Stimulated activated naive CD8-positive, alpha-beta T cell treated with anti-CD3 and anti-CD28 coated beads, Interleukin-15, Interleukin-2, amounts not matched to agents 100 U/mL and 50 U/mL, for 24 hours (primary cell): ENCODE results near the gene ZC3H12C.

ENCODE experiments used
- ATAC-seq: fragments of 150-1000 bp; cut with Tn5 transposase; one replicate; pipeline ENCODE4 v1.10.0; 2021
- DNase-seq: peaks from one replicate; pipeline ENCODE4 v3.0.0; 2021

The ZC3H12C gene

DNA sequence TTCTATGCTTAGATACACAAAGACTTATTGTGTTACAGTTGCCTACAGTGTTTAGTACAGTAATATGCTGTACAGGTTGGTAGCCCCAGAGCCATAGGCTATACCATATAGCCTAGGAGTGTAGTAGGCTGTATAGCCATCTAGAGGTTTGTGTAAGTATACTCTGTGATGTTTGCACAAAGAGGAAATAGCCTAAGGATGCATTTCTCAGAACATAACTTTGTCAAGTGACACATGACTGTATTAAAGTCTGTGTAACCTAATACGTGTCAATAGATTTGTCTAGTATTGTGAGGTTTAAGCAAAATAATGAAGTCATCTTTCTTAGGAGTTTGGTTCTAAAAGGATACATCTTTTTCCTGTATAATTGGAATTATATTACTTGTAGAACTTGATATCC is 5.5 kb downstream of the ZC3H12C start:
- ATAC-seq (no peak), DNase-seq (no peak)

DNA sequence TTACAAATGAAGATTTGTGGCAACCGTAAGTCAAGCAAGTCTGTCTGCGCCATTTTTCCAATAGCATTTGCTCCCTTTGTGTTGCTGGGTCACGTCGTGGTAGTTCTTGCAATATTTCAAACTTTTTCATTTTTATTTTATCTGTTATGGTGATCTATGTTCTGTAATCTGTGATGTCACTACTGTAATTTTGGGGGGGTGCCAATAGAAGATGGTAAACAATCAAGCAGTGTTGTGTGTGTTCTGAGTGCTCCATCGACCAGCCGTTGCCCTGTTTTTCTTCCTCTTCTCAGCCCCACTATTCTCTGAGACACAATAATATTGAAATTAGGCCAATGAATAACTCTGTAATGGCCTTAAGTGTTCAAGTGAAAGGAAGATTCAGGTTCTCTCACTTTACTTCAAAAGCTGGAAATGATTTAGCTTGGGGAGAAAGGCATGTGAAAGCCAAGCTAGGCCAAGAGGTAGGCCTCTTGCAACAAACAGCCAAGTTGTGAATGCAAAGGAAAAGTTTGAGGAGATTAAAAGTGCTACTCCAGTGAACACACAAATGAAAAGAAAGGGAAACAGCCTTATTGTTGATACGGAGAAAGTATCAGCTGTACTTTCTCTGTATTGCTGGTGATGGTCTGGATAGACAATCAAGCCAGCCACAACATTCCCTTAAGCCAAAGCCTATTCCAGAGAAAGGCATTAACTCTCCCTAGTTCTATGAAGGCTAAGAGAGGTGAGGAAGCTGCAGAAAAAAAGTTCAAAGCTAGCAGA is 7.5 kb downstream of the ZC3H12C start:
- no peak for DNase-seq
- ATAC-seq, result no peak

DNA sequence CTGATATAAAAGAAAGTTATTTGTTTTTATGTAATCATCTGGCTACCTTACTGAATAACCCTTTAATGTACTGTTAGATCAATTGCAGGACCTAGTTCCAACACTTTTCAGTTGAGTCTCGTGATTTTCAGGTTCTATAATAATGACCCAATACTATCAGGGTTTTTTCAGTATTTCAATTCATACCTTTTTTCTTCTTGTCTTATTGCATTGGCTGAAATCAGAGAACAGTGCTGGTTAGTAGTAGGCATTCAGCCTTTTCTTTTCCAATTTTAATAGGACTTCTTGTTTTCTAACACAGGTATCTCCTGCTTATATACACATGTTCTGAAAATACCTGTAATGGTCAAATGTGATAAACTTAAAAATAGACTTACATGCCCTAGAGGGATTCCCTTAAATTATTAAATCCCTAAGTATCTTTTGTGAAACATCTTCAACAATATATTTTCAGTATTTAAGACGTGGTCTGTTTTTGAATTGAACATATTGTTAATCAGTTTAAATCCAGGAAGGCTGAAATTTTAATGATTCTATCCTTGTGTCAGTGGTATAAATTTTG is 13.6 kb downstream of the ZC3H12C start:
- ATAC-seq, result no peak
- no peak for DNase-seq

GRCh38 chr11:110110854-110111253 is 17.7 kb downstream of the ZC3H12C start:
- ATAC-seq, result no peak

GRCh38 chr11:110112457-110112856 is 19.3 kb downstream of the ZC3H12C start:
- ATAC-seq (no peak), DNase-seq (no peak)

More at GRCh38 chr11:110110854-110111253, 17.7 kb downstream of the ZC3H12C start:
- no peak for DNase-seq

DNA sequence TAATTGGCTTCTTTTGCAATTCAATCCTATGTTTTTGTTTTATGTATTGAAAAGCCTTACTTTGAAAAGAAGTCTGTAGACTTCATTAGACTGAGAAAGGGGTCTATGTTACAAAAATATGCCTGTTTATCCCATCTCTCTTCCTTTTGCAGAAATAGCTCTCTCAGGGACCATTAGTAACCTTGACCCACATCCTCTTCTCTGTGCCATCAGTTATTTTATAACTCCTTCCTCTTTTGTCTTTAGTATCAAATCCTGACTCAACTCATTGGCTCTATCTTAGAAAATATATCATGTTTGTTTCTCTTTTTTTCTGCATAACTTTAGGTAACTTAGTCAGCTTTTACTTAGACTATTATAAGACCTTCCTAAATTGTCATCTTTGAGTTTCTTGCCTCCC is 20.3 kb downstream of the ZC3H12C start:
- DNase-seq, result no peak
- ATAC-seq, result no peak

DNA sequence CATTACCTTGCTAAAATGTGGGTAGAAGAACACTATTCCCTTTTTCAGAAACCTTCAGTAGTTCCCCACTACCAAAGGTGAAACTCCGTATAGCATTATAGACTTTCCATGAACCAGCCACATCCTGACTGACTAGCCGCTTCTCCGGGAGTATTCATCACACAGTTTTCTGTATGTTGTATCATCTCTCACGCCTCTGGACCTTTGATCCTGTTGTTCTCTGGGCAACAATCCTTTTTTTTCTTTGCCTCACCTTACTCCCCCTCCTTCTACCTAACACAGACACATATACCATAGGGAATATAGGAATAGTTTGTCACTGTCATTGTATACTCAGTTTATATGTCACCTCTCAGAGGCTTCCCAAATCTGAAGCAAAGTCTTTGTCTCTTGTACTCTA is 20.8 kb downstream of the ZC3H12C start:
- ATAC-seq (no peak), DNase-seq (no peak)

GRCh38 chr11:110119317-110119716 is 26.1 kb downstream of the ZC3H12C start:
- DNase-seq (no peak), ATAC-seq (no peak)

GRCh38 chr11:110121204-110121603 is 28.0 kb downstream of the ZC3H12C start:
- no peak for DNase-seq
- ATAC-seq, result no peak

GRCh38 chr11:110123003-110123402 is 29.8 kb downstream of the ZC3H12C start:
- DNase-seq (no peak), ATAC-seq (no peak)

- ATAC-seq, result no peak
Measured at GRCh38 chr11:110124605-110125004, 31.4 kb downstream of the ZC3H12C start.

DNA sequence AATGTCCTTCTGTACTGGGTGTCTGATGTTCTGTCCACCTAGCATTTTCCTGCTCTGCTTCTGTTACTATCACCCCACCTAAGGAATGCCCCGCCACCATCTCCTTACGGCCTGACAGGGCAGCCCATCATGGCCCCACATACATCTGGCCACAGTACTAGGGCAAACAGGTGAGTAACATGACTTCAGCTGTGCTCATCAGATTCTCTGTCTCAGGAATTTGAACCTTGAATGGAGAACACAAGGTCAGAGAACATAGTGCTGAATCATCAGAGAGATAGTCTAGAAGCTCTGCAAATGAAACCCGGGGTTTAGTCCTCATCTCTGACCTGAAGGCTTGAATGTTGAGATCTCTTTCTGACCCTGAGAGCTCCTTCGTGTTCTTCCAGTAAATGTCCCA is 32.4 kb downstream of the ZC3H12C start:
- DNase-seq (no peak), ATAC-seq (no peak)

More at GRCh38 chr11:110124605-110125004, 31.4 kb downstream of the ZC3H12C start:
- DNase-seq, result no peak

GRCh38 chr11:110126936-110127335 is 33.7 kb downstream of the ZC3H12C start:
- ATAC-seq (no peak), DNase-seq (no peak)

- ATAC-seq (no peak), DNase-seq (no peak)
Measured at GRCh38 chr11:110128161-110128560, 35.0 kb downstream of the ZC3H12C start.

GRCh38 chr11:110130642-110131238 is 37.5 kb downstream of the ZC3H12C start:
- ATAC-seq (no peak), DNase-seq (no peak)

- ATAC-seq (no peak), DNase-seq (no peak)
Measured at GRCh38 chr11:110131386-110132123, 38.4 kb downstream of the ZC3H12C start.

GRCh38 chr11:110133160-110133559 is 40.0 kb downstream of the ZC3H12C start:
- DNase-seq (no peak), ATAC-seq (no peak)

DNA sequence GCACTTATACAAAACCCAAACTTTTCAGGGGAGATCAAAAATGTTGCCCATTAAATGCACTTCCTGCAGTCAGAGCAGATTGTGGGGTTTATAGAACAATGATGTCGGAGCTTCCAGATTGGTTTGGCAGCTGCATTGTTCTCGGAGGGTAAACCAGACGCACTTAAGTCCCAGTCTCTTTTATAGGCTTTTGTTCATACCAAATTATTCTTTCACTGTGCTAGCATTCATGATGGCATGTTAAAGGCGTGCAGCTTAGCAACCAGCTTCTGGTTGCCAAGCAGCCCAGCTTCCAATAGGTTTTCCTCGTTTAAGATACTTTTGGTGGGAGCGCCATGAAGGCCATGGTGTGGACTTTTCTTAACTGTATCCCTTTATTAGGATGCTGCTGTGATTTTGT is 40.9 kb downstream of the ZC3H12C start:
- no peak for DNase-seq
- ATAC-seq, result no peak

GRCh38 chr11:110141812-110142211 is 48.6 kb downstream of the ZC3H12C start:
- ATAC-seq (no peak), DNase-seq (no peak)

DNA sequence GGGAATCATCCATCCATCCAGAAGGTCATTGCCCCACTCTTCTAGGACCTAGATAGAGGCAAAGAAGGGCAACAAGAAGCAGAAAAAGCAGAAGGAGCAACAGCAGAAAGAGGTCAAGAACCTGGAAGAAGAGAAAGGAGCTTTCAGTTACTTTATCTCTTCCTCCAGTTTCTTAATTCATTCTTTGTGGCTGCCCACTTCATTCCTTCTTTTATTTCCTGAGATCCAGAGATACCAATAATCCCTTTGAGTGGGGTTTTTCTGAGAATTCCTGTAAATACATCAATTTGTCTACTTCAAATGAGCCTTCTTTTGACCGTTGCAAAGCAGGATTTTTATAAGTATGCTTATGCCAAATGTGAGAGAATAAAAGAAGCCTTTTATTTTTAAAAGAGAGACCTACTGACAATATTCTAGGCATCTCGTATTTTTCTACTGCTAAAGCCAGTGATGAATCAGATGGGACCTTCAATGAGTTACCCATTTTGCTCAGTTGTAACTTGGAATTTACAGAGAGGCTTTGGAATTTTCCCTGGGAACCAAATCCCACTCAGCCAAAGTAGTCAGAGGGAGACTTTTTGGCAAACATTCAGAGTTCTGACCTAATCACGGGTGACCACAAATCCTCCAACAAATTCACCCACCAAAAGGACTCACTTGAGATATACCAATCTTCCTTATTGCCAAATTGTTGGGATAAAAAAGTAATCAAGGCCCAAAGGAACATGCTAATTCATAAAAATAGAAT is 54.9 kb downstream of the ZC3H12C start:
- ATAC-seq (no peak), DNase-seq (no peak)

DNA sequence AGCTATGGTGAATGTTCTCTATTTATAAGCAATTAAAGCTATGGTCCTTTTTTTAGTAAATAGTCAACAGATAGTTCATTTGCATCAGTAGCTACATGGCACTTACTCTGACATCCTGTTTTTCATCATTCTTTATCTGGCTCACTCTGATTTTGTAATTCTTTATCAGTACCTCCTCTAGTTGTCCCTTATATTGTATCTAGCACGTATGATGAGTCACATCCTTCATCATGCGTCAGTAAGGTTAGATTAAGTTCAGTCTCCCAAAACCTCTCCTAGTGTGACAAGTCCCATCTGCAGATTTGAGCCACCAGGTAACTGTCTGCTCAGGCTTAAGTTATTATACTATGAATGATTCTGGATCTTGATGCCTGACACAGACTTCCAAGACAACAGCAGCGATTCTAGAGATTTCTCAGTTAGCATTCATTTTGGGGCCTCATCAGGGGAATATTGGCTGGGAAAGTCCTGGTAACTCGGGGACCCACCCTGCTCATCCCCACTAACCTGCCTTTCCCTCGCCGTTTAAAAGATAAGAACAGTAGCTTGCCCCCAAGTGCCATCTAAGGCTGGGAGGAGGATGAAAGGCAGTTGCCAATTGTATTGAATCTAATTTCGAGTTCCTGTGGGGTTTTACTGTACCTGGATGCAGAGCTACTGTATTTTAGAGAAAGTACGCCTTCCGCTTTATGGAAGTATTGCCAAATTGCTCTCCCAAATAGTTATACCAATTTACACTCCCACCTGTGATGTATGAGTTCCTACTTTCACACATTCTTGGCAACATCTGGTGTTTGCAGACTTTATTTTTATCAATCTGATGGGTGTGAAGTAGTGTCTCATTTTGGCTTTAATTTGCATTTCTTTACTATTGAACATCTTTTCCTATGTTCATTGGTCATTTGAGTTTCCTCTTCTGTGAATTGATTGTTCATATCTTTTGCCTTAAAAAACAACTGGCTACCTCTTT is 55.9 kb downstream of the ZC3H12C start:
- ATAC-seq, result no peak

More for the DNA sequence above, 55.9 kb downstream of the ZC3H12C start:
- DNase-seq, result no peak
